Activated naive CD8-positive, alpha-beta T cell (primary cell): ENCODE data around the gene FRMD3.

Experiments
- H3K27ac Mint-ChIP-seq: one replicate; pipeline ENCODE4 v1.8.0; 2021; ENCODE audit warnings: mixed read lengths
- H3K27me3 Mint-ChIP-seq: one replicate; pipeline ENCODE4 v1.8.0; 2021; ENCODE audit warnings: mixed read lengths
- H3K36me3 Mint-ChIP-seq: one replicate; pipeline ENCODE4 v1.8.0; 2021; ENCODE audit warnings: mixed read lengths
- H3K4me1 Mint-ChIP-seq: one replicate; pipeline ENCODE4 v1.8.0; 2021; ENCODE audit warnings: low read depth, mixed read lengths
- H3K4me3 Mint-ChIP-seq: one replicate; pipeline ENCODE4 v1.8.0; 2021; ENCODE audit warnings: mild to moderate bottlenecking, mixed read lengths
- H3K9me3 Mint-ChIP-seq: one replicate; pipeline ENCODE4 v1.8.0; 2021; ENCODE audit warnings: low read depth, mixed read lengths

FRMD3 gene

DNA sequence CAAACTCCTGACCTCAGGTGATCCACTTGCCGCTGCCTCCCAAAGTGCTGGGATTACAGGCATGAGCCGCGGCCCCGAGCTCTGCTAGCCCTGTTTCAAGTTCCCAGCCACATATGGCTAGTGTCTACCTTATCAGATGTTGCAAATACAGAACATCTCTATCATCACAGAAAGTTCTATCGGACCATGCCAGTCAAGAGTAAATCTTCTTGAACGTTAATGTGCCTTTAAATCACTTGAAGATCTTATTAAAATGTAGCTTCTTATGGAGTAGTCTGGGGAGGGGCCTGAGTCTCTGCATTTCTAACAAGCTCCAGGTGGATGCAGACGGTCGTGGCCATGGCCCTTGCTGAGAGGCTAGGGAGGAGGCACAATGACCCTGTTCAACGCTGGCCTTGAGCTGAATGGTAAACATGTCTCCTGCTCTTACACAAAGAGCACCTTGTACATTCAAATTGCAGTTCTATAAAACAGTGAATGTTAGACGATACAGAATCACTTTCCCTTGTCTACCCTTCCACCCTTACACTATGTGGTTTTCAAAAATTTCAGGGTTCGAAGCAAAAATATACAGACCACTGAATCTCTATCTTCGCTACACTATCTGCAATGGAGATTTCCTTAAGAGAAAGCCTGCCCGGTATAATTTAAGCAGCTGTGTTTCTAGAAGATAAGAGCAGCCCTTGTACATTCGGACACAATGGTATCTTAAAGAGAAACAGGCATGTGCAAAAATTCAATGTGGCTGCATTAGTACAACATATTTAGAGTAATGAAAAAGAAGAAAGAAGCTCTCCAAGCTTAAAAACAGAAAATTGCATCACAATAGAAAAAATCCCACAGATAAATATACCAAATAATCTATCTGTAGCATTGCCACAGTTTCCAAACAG lies 114.1 kb downstream of the FRMD3 start:
- H3K27me3 Mint-ChIP-seq: peaks cover 1% of the 10 kb centered on the region
- no peaks in the 10 kb centered on the region for H3K9me3 Mint-ChIP-seq
- no peak overlapping the region for H3K4me3 Mint-ChIP-seq
- H3K36me3 Mint-ChIP-seq: peaks cover 7% of the 10 kb centered on the region
- H3K4me1 Mint-ChIP-seq: no peaks in the 10 kb centered on the region
- no peak overlapping the region for H3K27ac Mint-ChIP-seq

DNA sequence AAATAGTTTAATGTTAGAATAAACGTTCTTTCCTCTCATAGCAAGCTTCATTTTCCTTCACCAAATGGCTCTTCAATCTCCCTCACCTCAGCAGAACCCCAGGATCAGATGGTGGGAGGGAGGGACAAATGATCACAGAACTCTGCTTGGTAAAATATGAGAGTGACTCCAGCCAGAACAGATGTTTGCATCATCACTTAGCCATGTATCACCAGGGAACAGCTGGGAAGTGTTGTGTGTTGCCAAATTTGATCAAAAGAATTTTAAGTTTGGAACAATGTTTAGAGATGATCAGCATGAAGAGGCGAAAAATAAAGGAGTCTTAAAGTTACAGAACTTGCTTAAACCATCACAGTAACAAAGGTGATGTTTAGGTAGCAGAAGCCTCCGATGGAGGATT lies 115.7 kb downstream of the FRMD3 start:
- Mint-ChIP-seq H3K27ac (no peak overlapping the region), H3K9me3 (no peaks in the 10 kb centered on the region), H3K4me1 (no peaks in the 10 kb centered on the region), H3K27me3 (peaks cover 1% of the 10 kb centered on the region), H3K4me3 (no peak overlapping the region), H3K36me3 (peaks cover 7% of the 10 kb centered on the region)

DNA sequence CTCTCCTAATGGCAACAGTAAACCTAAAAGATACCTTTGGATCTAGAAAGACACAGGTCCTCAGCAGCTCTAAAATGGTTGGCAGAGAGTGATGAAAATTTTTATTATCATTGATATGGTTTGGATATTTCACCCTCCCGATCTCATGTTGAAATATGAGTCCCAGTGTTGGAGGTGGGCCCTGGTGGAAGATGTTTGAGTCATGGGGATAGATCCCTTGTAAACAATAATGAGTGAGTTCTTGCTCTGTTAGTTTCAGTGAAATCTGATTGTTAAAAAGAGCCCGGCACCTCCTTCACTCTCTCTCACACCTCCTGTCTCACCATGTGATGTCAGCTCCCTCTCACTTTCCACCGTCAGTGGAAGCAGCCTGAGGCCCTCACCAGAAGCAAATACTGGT lies 117.7 kb downstream of the FRMD3 start:
- H3K27ac Mint-ChIP-seq: no peak overlapping the region
- peaks cover 12% of the 10 kb centered on the region for H3K36me3 Mint-ChIP-seq
- H3K9me3 Mint-ChIP-seq: no peaks in the 10 kb centered on the region
- H3K4me3 Mint-ChIP-seq: no peak overlapping the region
- no peaks in the 10 kb centered on the region for H3K4me1 Mint-ChIP-seq
- H3K27me3 Mint-ChIP-seq: no peaks in the 10 kb centered on the region

DNA sequence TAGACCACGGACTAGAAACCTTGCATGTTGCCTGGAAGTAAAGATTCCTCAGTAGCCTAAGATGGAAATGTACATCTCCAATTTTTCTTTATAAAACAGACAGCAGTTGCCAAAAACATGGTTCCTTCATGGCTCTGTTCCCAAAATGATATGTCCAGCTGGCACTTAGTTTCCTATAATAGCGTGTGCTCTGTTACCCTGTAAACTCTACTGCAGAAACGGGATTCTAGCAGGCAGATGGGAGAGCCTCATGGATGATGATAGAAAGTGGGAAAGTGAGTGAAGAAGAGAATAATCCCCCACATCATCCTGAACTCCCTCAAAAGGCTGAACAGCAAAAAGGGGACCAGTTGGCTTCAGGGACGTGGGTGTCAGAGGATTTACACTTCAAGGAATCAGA lies 118.2 kb downstream of the FRMD3 start:
- H3K27me3 Mint-ChIP-seq: no peaks in the 10 kb centered on the region
- H3K4me3 Mint-ChIP-seq: no peak overlapping the region
- H3K4me1 Mint-ChIP-seq: no peaks in the 10 kb centered on the region
- H3K27ac Mint-ChIP-seq: no peak overlapping the region
- peaks cover 12% of the 10 kb centered on the region for H3K36me3 Mint-ChIP-seq
- peaks cover 2% of the 10 kb centered on the region for H3K9me3 Mint-ChIP-seq

DNA sequence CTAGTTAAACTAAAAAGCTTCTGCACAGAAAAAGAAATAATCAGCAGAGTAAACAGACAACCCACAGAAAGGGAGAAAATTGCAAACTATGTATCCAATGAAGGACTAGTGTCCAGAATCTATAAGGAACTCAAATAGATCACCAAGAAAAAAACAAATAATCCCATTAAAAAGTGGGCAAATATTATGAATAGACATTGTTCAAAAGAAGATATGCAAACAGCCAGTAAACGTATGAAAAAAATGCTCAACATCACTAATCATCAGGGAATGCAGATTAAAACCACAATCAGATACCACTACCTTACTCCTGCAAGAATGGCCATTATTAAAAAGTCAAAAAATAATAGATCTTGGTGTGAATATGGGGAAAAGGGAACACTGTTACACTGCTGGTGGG lies 119.9 kb downstream of the FRMD3 start:
- Mint-ChIP-seq H3K4me3 (no peak overlapping the region), H3K27me3 (no peaks in the 10 kb centered on the region), H3K4me1 (no peaks in the 10 kb centered on the region), H3K27ac (no peak overlapping the region), H3K36me3 (peaks cover 15% of the 10 kb centered on the region), H3K9me3 (peaks cover 6% of the 10 kb centered on the region)

DNA sequence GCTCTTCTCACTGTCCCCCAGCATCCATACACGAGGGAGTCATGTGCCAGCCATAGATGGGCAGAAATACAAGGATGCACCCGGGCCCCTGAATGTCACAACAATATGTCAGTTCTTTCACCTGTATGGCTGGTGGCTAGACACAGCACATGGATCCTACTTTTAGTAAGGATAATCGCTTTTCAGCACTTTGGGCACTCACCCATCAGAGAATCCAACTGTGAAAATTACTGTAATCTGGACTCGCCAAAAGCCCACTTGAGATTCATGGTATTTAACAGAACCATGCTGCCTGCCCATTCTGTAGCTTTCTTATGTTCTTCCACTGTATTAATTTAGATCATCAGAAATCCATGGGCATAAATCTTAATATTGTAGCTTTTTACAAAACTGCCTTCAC lies 124.8 kb downstream of the FRMD3 start:
- Mint-ChIP-seq H3K27me3 (peaks cover 2% of the 10 kb centered on the region), H3K9me3 (peaks cover 6% of the 10 kb centered on the region), H3K36me3 (peaks cover 15% of the 10 kb centered on the region), H3K4me3 (no peak overlapping the region), H3K4me1 (no peaks in the 10 kb centered on the region), H3K27ac (no peak overlapping the region)

DNA sequence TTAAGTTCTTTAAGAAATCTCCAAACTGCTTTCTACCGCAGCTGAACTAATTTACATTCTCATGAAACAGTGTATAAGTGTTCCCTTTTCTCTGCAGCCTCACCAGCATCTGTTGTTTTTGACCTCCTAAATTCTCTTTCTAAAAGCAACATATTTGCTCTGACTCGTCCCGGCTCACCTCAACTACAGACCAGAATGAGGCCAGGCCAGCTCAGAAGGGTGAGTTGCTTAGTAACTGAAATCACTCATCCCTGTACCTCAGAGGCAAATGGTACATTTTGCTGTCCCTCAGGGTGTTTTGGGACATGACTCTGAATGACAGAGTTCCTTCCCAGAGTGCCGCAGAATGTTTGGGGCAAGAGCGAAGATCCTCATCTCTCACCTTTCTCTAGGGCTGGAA lies 127.5 kb downstream of the FRMD3 start:
- no peaks in the 10 kb centered on the region for H3K4me1 Mint-ChIP-seq
- H3K27me3 Mint-ChIP-seq: peaks cover 2% of the 10 kb centered on the region
- H3K36me3 Mint-ChIP-seq: peaks cover 17% of the 10 kb centered on the region

DNA sequence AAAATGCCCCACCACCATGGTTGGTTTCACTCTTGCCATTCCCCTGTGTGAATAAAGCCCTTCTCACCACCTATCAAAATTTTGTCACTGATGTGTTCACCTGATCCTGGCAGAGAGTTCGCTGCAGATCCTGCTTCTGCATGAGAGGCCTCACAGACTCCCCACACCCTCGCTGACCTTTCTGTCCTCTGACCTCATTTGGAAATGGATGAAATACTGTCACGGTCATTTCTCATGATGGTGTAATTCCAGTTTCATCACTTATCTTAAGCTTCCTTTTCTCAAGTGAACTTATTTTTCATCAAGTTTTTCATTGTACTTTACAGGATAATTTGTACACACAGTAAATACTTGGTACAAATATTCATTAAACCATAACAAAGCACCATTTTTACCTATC lies 131.3 kb downstream of the FRMD3 start:
- Mint-ChIP-seq H3K4me1 (no peaks in the 10 kb centered on the region), H3K27me3 (peaks cover 2% of the 10 kb centered on the region), H3K36me3 (peaks cover 12% of the 10 kb centered on the region), H3K27ac (no peak overlapping the region), H3K9me3 (no peaks in the 10 kb centered on the region), H3K4me3 (no peak overlapping the region)

More for the DNA sequence above, 127.5 kb downstream of the FRMD3 start:
- Mint-ChIP-seq H3K27ac (no peak overlapping the region), H3K9me3 (peaks cover 6% of the 10 kb centered on the region), H3K4me3 (no peak overlapping the region)

DNA sequence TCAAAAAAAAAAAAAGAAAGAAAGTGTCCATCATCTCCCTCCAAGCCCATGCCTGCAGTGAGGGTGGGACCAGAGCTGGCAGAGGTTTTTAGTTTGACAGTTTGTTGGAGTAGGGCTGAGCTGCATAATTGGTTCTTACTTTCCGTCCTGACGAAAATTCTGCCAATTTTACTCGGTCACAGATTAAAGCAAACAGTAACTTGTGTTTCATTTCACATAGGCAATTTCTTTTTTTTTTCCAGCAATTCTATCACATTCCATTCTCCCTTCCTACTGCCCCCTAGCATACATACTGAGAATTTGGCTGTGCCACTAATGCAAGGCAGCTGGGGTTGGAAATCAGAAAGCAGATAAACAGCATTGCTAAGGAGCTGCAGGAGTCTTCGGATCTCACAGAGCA lies 132.4 kb downstream of the FRMD3 start:
- no peak overlapping the region for H3K27ac Mint-ChIP-seq
- H3K27me3 Mint-ChIP-seq: peaks cover 2% of the 10 kb centered on the region
- H3K36me3 Mint-ChIP-seq: peaks cover 11% of the 10 kb centered on the region
- no peaks in the 10 kb centered on the region for H3K9me3 Mint-ChIP-seq
- no peak overlapping the region for H3K4me3 Mint-ChIP-seq
- H3K4me1 Mint-ChIP-seq: no peaks in the 10 kb centered on the region

DNA sequence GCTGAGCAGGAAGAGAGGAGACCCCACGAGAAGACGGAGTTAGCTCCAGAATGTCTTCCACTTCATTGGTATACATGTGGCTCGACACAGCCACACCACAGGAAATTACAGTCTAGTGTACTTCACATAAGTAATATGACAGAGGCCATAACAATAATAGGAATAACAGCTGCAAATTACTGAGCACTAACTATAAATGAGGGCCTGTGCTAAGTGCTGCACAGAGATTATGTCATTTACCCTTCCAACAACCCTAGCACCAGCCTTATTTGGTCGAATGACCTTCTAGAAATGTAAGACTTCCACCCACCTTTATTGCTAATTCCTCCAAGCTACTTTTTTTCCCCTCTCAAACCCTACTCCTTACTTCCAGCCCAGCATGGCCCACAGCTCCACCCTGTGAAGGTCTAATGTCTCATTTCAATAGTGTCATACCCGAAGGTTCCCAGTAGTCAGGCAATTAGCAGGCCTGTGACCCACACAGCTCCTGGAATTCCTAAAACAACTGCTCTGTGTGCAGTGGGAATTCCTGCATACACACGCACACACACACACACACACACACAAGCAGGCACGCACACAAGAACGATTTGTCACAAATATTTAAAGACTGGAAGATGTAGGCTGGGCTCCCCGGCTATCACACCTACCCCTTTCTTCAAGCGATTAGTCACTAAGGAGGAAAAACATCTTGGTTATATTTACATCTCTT lies 134.5 kb downstream of the FRMD3 start:
- Mint-ChIP-seq H3K36me3 (peaks cover 6% of the 10 kb centered on the region), H3K27ac (no peak overlapping the region), H3K27me3 (no peaks in the 10 kb centered on the region), H3K9me3 (no peaks in the 10 kb centered on the region), H3K4me3 (no peak overlapping the region), H3K4me1 (no peaks in the 10 kb centered on the region)

DNA sequence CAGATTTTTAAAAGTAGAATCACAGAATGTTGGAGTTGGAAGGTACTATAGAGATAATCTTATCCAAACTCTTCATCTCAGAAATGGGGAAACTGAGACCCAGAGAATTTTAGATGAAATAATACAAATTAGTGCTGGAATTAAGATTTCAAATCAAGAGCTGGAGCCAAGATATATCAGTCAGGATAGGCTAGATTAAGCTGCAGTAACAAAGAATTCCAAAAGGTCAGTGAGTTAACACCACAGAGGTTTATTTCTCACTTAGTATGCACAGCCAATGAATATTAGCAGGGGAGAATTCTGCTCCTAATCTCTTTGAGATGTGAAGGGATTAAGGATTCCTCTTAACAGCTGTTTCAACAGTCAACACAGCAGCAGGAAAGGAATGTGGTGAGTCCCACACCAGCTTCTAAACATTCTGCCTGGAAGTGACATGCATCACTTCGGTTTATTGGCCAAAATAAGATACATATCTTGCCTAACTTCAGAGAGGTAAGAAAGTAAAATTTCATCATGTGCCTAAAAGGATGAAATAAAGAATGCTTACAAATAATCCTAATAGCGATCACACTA lies 136.8 kb downstream of the FRMD3 start:
- Mint-ChIP-seq H3K9me3 (no peaks in the 10 kb centered on the region), H3K4me1 (no peaks in the 10 kb centered on the region), H3K27ac (no peak overlapping the region), H3K36me3 (no peaks in the 10 kb centered on the region), H3K4me3 (no peak overlapping the region), H3K27me3 (no peaks in the 10 kb centered on the region)

DNA sequence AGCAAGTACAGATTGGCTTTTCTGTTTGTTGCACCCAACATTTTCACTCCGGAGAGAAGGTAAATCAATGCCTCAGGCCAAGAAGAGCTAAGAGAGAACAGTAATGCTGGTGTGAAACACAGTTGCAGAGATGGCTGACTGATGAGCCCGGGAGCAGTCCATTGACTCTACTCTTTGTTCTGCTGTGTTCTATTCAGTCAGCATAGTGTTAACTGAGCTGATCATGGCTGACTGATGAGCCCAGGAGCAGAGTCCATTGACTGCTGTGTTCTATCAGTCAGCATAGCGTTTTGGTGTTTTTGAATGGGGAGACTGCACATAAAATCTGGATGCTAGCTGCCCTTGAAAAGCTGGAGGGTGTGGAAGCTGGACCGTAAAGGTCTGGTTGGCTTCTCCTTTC lies 141.4 kb downstream of the FRMD3 start:
- no peaks in the 10 kb centered on the region for H3K9me3 Mint-ChIP-seq
- H3K27ac Mint-ChIP-seq: no peak overlapping the region
- no peaks in the 10 kb centered on the region for H3K36me3 Mint-ChIP-seq
- peaks cover 2% of the 10 kb centered on the region for H3K27me3 Mint-ChIP-seq
- H3K4me3 Mint-ChIP-seq: no peak overlapping the region
- no peaks in the 10 kb centered on the region for H3K4me1 Mint-ChIP-seq

DNA sequence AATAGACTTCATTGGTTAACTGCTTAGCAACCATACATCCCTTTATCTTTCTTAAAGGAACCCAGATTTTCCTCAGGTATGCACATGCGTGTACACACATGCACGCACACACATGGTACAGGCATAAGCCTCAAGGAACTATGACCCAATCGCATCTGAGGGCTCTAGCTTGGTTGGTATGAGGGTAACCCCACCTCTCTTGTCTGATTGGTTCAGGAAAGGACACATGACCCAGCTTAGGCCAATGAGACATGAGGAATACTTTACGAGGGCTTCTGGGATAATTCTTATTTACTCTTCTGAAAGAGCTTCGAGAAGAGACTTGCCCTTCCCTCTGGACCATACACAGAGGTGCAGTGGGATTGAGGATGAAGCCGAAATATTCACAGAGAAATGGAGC lies 141.9 kb downstream of the FRMD3 start:
- no peak overlapping the region for H3K27ac Mint-ChIP-seq
- no peaks in the 10 kb centered on the region for H3K9me3 Mint-ChIP-seq
- H3K4me3 Mint-ChIP-seq: no peak overlapping the region
- no peaks in the 10 kb centered on the region for H3K36me3 Mint-ChIP-seq
- peaks cover 2% of the 10 kb centered on the region for H3K27me3 Mint-ChIP-seq
- no peaks in the 10 kb centered on the region for H3K4me1 Mint-ChIP-seq

DNA sequence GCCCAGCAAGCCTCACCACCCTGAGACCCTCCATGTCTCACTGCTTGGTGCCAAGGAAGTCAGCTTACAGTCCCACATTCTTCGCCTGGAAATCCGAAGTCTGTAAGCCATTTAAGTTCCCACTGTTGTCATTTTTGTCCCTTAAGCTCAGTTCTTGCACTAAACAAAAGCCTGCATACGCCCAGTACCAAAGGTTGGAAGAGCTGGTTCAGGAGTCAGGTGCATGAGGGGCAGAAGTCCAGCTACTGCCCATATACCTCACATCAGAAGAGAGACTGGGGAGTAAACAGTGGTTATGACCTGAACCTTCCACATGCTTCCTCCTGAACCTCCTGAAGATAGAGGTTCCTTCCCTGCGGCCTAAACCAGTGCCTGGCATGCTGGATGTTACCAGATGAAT lies 146.0 kb downstream of the FRMD3 start:
- peaks cover 4% of the 10 kb centered on the region for H3K36me3 Mint-ChIP-seq
- H3K4me1 Mint-ChIP-seq: no peaks in the 10 kb centered on the region
- peaks cover 2% of the 10 kb centered on the region for H3K27me3 Mint-ChIP-seq
- no peaks in the 10 kb centered on the region for H3K9me3 Mint-ChIP-seq
- H3K4me3 Mint-ChIP-seq: no peak overlapping the region
- H3K27ac Mint-ChIP-seq: no peak overlapping the region

DNA sequence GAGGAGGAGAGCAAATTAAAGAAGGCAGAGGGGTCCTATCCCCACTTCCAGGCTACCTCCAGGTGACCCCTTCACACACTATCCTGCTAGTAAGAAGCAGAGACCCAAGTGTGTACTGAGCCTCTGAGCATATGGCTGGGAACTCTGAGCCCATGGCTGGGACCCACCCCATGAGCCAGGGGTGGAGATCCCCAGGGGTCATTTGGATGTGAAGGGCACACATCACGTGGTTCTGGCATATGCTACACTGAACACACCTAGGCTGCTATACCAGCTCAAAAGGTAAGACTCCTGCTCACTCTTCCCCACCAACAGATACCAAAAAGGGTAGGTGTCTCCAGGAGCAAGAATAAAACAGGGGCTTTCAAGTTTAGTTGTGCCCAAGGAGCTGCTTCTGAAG lies 149.9 kb downstream of the FRMD3 start:
- H3K9me3 Mint-ChIP-seq: peaks cover 3% of the 10 kb centered on the region
- no peaks in the 10 kb centered on the region for H3K4me1 Mint-ChIP-seq
- no peak overlapping the region for H3K27ac Mint-ChIP-seq
- H3K27me3 Mint-ChIP-seq: no peaks in the 10 kb centered on the region
- H3K36me3 Mint-ChIP-seq: peaks cover 6% of the 10 kb centered on the region
- H3K4me3 Mint-ChIP-seq: no peak overlapping the region
